CD4-positive, alpha-beta T cell treated with Interleukin-4 for 4 hours (primary cell): ENCODE results near the gene RFT1.
"Not testable (repeated sequence)": the region's sequence is repeated elsewhere in the genome, so short reads cannot be mapped to it uniquely, and the experiment has no call there.

Experiments
- DNase-seq: peaks from one replicate; pipeline ENCODE4 v3.0.0-alpha.2; 2020

Gene RFT1

DNA sequence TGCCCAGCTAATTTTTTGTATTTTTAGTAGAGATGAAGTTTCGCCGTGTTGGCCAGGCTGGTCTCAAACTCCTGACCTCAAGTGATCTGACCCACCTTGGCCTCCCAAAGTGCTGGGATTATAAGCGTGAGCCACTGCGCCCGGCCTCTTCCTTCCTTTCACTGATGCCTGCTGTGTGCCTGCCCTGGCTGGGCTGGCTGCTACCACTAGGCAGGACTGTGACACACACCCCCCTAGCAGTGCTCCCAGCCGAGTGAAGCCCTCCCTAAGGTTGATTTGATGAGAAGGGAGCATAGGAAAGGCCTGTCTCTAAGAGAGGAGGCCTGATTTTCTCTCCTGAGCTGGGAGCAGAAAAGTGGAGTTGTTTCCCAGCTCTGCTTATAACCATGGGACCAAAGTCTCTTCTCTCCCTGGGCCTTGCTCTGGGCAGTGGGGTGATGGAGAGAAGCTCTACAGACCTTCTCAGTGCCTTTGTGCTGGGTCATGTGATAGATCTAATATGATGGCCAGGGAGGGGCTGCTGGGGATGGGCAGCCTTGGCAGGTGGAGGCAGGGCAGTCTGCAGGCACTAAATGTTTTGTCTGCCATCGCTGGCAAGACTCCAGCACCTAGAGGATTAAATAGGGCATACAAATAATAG, 64.3 kb downstream of the RFT1 start:
- no peak for DNase-seq

DNA sequence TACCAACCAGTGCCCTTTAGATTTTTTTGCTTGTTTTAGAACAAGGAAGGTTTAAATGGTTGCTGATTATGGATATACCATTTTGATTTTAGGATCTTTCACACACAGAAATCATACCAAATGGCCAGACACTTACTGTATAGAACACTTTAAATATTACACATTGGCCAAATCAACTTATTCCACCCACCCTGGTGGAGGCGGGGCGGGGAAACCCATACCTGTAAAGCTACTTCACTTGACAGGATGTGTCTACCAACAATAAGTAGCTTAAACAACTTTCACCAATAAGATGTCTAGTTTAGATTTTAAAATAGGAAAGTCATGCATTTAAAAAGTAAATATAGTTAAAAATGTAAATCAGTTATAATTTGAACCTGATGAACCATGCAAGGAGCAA, 67.3 kb downstream of the RFT1 start:
- no peak for DNase-seq

DNA sequence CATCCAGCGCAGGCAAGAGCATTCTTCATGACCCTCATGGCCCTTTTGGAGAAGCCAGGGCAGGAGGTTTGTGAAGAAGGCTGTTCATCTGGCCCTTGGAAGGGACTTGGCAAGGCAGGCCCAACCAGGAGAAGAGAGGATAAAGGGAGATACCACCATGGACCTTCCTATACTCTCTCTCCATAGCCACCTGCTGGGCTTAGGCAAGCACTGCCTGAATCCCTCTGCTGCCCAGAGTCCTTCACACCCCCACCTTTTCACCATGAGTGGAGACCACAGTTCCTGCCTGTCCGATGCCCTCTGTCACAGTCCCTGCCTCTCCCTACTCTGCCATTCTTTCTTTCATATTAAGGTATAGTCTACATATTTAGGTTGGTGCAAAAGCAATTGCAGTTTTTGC, 73.8 kb downstream of the RFT1 start:
- DNase-seq = no peak

DNA sequence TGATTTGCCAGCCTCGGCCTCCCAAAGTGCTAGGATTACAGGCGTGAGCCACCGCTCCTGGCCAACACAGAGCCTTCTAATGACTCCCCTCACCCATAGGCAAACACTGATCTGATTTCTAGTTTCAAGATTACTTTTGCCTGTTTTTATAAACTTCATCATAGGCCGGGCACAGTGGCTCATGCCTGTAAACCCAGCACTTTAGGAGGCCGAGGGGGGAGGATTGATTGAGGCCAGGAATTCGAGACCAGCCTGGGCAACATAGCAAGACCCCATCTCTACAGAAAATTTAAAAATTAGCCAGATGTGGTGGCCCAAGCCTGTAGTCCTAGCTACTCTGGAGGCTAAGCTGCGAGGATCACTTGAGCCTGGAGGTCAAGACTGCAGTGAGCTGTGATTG, 76.0 kb downstream of the RFT1 start:
- not testable (repeated sequence) for DNase-seq

DNA sequence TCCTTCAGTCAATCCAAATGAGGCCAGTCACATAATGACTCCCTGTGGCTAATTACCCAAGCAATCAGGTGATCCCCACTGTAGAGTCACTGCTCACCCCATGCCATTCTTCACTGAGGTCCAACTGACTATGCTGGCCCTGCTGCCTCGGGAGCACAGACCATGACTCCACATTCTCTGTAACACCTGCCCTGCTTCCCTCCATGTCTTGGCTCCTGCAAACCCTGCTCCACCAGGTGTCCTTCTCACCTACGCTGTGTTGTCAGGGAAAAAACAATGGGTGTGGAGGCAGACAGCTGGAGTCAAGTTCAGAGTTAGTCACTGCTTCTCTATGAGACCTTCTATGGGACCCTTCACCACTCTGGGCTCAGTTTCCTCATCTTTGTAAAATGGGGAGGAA, 78.3 kb downstream of the RFT1 start:
- no peak for DNase-seq

DNA sequence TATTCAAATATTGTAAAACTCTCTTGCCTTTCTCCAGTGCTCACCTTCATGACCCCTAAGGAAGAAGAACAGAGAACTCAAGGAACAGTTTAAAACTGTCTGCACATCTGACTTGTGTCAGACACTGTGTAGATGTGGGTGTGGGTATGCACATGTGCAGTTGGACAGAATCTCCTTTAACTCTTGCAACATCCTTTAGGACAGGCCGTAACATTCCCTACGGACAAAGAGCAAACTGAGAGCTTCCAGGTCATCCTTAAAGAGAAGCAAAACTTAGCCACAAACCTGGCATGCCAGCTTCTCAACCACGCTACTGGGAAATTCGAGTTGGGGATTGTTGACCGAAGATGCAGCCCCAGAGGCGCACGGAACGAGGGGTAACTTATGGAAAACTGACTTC, 80.2 kb downstream of the RFT1 start:
- DNase-seq = no peak

DNA sequence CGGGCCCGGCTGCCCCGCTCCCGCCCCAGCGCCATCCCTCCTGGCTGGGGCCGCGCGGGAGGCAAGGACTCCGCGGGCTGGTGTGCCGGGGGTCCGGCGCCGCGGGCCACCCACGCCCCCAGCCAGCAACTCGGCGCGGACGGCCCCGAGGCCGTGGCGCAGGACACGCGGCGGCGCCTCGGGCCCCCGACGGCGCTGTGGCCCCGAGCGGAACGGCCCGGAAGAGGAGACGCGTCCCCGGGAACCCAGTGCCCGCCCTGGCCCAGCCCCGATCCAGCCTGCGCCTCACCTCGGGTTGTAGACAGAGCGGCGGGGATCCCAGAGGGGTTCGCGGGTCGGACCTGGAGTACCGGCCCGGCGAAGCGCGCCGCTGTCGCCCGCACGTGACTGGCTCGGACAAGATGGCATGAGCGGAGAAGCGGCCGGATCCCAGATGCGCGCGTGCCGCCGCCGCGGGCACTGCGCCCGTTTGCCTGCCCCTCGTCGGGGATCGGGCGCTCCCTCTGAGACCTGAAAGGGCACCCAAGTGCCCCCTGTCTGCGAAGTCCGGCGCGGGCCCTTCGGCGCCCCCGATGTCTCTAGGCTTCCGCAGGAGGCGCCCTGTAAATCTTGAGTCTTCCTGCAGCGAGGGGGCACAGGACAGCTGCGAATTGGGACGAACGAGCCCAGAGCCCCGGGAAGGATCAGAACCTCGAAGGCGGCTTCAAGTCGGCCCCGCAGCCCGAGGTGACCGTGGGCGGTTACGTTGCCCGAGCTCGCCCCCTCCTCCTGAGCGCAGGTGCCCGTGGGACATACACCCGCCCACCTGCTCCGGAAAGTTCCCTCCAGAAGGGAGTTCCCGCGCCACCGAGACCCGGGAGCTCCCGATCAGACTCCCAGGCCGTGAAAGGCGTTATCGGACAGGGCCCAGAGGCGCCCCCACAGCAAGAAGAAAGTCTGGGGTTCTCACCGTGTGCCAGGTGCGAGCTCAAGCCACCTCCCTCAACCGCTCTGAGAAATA, 83.8 kb downstream of the RFT1 start:
- DNase-seq = peak; percentile 68

DNA sequence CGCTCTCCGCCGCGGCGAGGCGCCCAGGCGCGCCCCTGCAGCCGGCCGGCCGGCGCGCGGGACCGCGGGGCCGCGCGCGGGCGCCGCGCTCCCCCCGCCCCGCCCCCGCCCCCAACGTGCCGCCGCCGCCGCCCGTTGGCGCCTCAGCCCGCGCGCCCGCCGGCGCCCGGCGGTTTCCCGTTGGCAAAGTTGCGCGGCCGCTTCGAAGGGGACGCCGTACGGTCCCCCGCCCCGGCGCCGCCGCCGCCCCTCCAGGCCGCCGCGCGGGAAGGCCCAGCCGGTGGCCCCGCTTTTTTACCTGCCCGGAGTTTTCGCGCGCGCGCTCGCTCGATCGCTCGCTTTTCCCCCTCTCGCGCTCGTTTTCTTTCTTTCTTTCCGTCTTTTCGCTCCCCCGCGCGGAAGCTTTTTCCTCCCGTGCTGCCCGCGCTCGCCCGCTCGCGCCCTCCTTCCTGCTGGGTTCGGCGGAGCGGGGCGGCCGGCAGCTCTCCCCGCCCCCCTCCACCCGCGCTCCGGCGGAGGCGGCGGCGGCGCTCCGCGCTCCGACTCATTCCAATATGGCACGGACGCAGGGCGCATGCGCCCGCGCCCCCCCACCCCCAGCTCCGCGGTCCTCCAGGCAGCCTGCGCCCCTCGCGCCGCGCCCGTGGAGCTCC, 84.6 kb downstream of the RFT1 start, which contains the start of gene SFMBT1:
Gene SFMBT1, minus strand, starts transcription at position 556 of the 653 bp plus-strand sequence. CDS start 76,945 bp downstream, outside the sequence.
- peak; percentile 81 for DNase-seq

DNA sequence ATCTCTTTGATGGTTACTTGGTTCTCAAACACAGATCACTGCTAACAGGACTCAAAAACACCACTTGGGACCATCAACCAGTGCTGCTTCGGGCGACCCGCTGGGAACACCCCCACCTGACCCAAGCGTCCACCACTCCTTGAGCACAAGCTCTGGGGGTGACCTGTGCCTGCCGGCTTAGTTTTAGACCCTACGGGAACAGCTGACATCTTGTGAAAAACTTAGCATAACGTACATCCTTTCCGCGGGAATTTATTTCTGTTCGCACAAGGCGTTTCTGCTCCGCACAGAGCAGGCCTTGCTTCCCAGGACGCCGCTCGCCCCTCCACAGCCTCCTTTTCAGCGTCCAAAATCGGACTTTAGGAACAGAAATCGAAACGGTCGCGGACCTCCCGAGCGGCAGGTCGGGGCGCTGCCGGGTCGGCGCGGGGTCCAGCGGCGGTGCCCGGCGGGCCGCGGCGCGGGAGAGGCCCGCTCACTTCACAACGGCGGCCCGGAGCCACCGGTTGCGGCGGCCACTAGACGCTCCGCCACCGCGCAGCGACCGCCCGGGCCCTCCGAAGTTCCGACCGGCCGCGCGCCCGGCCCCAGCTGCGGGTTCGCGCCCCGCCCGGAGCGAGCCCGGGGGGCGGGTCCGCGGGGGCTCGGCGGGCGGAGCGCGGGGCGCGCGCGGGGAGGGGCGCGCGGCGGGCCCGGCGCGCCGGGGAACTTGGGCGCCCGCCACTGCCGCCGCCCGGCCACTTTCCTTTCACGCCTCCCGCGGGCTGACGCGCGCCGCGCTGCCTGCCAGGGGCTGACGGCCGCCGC, 85.3 kb downstream of the RFT1 start:
- DNase-seq = peak; percentile 73

DNA sequence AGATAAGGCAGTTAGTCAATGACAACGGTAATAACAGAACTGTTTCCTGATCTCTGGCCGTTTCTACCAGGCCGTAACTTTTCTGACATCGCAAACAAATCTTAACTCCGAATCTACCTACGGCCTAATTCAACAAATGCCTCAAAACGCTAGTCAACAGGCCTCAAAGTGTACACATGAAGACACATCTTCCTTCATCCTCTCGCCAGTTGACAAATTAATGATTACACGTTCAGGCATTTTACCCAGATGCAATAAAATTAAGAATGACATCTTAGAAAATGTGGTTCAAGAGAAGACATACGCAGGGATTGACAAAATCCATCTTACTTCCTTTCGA, 85.9 kb downstream of the RFT1 start:
- no peak for DNase-seq

DNA sequence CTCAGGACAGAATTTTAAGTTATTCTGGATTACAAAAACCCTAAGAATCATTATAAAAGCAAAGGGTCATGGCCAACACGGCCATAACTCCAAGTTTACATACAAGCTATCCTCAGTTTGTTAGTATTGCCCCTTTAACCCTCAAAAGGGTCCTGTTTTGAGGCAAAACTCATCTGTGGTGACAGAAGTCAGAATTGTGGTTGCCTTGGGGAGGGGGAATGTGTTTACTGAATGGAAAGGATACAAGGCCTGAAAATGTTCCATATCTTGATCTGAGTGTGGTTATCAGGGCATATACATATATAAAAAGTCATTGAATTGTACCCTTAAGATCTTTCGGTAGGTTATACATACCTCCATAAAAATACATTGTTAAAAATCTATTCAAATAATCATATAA, 86.5 kb downstream of the RFT1 start:
- no peak for DNase-seq

DNA sequence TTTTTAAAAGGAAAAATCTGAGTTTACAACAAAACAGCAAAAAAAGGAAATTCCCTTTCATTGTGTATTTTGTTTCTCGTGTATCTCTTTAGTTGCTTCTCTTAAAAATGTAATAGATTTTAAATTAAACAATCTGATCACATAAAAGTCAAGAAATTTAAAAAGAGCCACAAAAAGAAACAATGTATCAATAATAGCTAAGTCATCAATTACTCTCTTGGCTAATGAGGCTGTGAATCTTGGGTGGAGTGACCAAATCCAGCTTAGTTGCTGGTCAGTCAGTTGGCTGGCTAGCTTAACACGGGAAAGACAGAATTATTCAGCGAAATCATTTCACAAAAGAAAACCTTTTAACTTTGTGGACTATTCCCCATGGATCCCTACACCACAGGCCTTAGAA, 87.6 kb downstream of the RFT1 start:
- DNase-seq = no peak

DNA sequence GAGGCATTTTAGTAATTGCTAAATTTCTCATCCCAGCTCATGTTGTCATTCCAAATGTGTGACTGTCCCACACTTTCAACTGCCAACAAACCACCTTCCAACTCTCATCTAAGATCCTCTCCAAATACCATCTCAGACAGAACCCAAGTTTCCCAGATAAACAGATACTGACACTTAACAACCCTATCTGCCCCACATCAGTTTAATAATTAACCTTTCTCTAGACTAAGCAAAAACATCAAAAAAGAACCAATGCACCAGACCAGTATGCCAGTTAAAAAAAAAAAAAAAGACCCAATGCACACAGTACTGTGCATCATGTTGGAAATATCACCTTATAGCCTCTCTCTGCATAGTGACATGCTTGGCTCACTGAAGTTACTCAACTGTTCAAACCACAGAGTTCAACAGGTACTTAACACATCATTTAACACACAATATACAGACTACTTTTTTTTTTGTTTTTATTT, 89.8 kb downstream of the RFT1 start:
- peak; percentile 27 for DNase-seq

DNA sequence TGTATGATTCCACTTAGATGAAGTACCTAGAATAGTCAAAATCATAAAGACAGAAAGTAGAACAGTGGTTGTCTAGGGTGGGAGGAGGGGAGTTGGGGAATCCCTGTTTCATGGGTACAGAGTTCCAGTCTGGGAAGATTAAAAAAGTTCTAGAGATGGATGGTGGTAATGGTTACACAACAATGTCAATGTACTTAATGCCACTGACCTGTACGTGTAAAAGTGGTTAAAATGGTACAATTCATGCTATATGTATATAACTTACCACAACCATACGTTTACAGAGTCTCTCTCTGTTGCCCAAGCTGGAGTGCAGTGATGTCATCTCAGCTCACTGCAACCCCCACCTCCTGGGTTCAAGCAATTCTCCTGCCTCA, 90.9 kb downstream of the RFT1 start:
- no peak for DNase-seq

DNA sequence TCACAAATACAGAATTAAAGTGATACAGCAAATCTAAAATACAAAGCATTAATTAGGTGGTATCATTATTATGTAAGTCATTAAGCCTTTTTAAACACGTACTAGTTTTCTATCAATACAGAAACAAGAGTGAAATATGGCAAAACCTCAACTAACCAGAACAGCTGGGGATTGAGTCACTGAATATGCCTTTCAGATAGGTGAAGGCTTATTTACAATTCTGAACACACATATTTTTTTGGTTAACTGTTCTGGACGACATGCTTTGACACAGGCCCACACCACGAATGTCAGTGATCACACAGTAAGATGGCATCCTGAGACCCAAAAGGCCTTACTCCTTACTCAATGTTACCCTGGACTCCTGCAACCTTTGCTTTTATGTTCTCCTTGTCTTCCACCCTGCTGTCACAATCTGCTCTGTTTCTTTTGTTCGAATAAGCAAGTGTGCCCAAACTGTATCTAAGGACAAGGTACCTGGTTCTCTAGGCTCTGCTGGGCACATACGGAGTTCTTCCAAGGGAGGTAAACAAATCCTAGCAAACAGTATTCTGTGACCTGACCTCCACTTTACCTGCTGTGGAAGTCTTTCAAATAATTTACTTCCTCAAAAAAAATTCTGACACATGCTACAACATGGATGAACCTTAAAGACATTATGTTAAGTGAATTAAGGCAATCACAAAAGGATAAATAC, 91.4 kb downstream of the RFT1 start:
- no peak for DNase-seq
